ENCODE data around the gene KLHL3. TPM values are rescaled to one million over a fixed set of nuclear protein-coding genes. Genes with fewer than 3 reads are reported as not detected.

The KLHL3 gene
- total RNA-seq, 4 donors from 2014 or later, result 1.7 to 3.8 (median 3.1) TPM

DNA sequence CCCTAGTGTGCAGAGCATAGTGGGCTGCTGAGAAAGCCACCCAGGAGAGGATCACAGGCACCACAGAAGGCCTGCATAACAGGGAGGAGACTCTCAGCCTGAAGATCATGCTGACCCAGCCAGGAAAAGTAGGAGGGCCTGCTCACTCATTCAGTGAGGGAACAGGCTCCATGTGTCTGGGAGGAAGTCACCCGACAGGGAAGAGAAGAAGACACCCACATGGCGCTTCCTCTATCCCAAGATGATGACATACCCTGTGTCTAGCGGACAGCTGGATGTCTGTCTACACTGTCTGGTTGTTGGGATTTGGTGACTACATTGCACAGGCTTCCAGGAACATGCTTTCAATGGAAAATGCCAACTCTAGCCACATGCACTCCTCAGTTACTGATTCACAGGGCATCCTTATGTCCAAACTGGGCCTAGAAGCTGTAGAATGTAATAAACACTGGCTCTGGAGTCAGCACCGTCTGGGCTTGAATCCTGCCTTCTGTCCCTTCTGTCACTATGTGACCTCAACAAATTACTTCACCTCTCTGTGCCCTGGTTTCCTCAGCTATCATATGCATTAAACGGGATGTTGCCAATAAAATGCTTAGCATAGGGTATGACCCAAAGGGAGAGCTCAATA is 47.6 kb downstream of the KLHL3 start:
- WGBS, 2 donors, result 51 to 76% methylated on average over 5 of the region's 5 CpGs
- H3K9me3 ChIP-seq, result no peaks in the 10 kb centered on the region
- H3K27ac ChIP-seq, result no peak overlapping the region
- H3K4me1 ChIP-seq, result no peaks in the 10 kb centered on the region
- H3K36me3 ChIP-seq, result peaks cover 0 to 26% (median 0%) of the 10 kb centered on the region in 3 donors
- TF ChIP-seq, protein P1, sequence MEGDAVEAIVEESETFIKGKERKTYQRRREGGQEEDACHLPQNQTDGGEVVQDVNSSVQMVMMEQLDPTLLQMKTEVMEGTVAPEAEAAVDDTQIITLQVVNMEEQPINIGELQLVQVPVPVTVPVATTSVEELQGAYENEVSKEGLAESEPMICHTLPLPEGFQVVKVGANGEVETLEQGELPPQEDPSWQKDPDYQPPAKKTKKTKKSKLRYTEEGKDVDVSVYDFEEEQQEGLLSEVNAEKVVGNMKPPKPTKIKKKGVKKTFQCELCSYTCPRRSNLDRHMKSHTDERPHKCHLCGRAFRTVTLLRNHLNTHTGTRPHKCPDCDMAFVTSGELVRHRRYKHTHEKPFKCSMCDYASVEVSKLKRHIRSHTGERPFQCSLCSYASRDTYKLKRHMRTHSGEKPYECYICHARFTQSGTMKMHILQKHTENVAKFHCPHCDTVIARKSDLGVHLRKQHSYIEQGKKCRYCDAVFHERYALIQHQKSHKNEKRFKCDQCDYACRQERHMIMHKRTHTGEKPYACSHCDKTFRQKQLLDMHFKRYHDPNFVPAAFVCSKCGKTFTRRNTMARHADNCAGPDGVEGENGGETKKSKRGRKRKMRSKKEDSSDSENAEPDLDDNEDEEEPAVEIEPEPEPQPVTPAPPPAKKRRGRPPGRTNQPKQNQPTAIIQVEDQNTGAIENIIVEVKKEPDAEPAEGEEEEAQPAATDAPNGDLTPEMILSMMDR (IDR thresholded peaks at IDR 0.05), result no peak
- no peak for TF ChIP-seq POLR2A (IDR thresholded peaks at IDR 0.05)
- intact Hi-C loops (cut with DNase I), result no loop called here
- no peaks in the 10 kb centered on the region for H3K27me3 ChIP-seq
- DNase-seq, result no peak
- H3K4me3 ChIP-seq, result no peak overlapping the region

DNA sequence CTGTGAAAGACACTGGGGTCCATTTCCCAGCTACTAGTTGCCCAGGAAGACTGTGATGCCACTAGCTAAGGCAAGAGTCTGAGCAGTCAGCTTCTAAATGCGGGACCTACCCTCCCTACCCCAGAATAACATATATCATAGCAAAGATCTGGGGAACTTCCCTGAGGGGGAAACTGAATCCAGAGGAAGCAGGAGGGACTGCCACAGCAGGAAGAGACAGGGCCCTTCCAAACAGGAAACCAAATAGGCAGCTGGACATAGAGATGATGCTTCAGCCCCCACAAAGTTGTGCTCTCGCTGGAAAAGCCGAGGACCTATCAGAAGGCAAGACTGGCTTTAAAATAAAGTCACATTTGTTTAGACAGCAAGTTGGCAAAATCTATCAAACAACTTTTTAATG is 51.1 kb downstream of the KLHL3 start:
- 65 to 89% methylated on average over 3 of the region's 3 CpGs for WGBS, 2 donors
- no peak overlapping the region for H3K4me3 ChIP-seq

DNA sequence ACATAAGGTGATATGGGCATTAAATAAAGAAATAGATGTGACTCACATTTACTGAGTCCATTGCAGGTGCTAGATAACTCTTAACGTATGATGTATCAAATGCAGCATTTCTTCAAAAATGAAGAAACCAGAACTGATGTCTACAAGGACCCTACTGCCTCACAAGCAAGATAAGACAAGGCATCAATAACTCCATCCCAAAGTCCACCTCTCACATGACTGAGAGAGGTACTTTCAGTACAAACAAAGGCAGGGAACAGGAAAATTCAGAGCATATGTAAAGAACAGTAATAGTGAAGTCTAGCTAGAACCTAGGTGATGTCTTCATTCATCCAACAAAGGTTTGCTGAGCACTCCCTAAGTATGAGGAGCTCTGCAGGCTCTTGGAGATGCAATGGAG is 54.7 kb downstream of the KLHL3 start:
- intact Hi-C loops (cut with DNase I), result no loop called here
- Histone ChIP-seq H3K27ac (no peak overlapping the region), H3K36me3 (peaks cover 0 to 23% (median 0%) of the 10 kb centered on the region in 3 donors), H3K4me1 (no peaks in the 10 kb centered on the region), H3K9me3 (no peaks in the 10 kb centered on the region), H3K4me3 (no peak overlapping the region), H3K27me3 (no peaks in the 10 kb centered on the region)
- TF ChIP-seq, protein P1 (IDR thresholded peaks at IDR 0.05), result no peak
- TF ChIP-seq POLR2A (IDR thresholded peaks at IDR 0.05), result no peak
- 100% methylated on average over 1 of the region's 1 CpG for WGBS, 2 donors
- DNase-seq, result no peak

More for the DNA sequence above, 51.1 kb downstream of the KLHL3 start:
- DNase-seq, result no peak
- intact Hi-C loops (cut with DNase I), result no loop called here
- Histone ChIP-seq H3K36me3 (peaks cover 0 to 18% (median 0%) of the 10 kb centered on the region in 3 donors), H3K27me3 (no peaks in the 10 kb centered on the region), H3K4me1 (no peaks in the 10 kb centered on the region), H3K27ac (no peak overlapping the region), H3K9me3 (no peaks in the 10 kb centered on the region)
- TF ChIP-seq, protein P1 (IDR thresholded peaks at IDR 0.05), result no peak
- no peak for TF ChIP-seq POLR2A (IDR thresholded peaks at IDR 0.05)

DNA sequence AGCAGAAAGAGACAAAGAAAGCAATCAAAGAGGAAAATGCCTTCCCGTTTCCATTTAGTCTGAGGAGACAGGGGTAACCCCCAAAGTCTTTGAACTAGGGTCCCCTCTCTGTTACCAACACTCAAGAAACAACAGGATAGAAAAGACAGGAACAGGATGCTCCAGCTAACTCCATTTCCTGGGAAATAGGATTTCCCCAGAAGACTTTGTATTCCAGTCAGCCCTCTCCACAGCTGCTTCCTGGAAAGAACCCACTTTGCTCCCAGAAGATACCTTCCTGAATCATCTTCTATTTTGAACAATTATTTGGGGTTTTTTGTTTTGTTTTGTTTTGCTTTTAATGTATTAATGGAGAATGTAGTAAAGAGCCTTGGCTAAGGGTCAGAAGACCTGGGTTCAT is 56.0 kb downstream of the KLHL3 start:
- intact Hi-C loops (cut with DNase I), result no loop called here
- DNase-seq, result no peak
- Histone ChIP-seq H3K36me3 (peaks cover 0 to 23% (median 0%) of the 10 kb centered on the region in 3 donors), H3K27ac (no peak overlapping the region), H3K9me3 (no peaks in the 10 kb centered on the region), H3K4me3 (no peak overlapping the region), H3K4me1 (no peaks in the 10 kb centered on the region), H3K27me3 (no peaks in the 10 kb centered on the region)
- 69 to 100% methylated on average over 1 of the region's 1 CpG for WGBS, 2 donors
- TF ChIP-seq, protein P1 (IDR thresholded peaks at IDR 0.05), result no peak
- TF ChIP-seq POLR2A (IDR thresholded peaks at IDR 0.05), result no peak

DNA sequence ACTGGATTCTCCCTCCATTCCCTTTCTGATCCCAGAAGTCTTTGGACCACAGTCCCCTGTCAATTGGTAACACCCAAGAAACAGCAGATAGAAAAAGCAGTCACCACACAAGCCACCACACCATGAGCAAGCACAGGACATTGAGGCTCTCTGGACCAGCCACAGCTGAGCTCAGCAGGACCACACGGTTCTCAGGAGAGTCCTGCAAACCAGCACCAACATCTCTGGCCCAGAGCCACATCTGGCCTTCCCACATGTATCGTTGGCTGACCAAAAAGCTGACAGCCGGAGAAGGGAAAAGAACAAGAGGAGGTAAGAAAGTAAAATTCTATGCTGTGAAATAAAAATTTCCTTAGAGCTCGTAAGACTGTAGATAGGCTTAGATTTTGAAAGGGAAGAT is 56.7 kb downstream of the KLHL3 start:
- H3K36me3 ChIP-seq, result peaks cover 0 to 16% (median 0%) of the 10 kb centered on the region in 3 donors
- no peaks in the 10 kb centered on the region for H3K27me3 ChIP-seq
- H3K27ac ChIP-seq, result peak overlapping the region in 2 of 4 donors; percentile 15 to 50
- no peak overlapping the region for H3K4me3 ChIP-seq
- H3K9me3 ChIP-seq, result no peaks in the 10 kb centered on the region
- no peaks in the 10 kb centered on the region for H3K4me1 ChIP-seq
- DNase-seq, result no peak
- WGBS, 2 donors, result 70 to 79% methylated on average over 3 to 4 of the region's 4 CpGs
- intact Hi-C loops (cut with DNase I), result no loop called here
- TF ChIP-seq POLR2A (IDR thresholded peaks at IDR 0.05), result no peak
- TF ChIP-seq, protein P1 (IDR thresholded peaks at IDR 0.05), result no peak

Measured in esophagus squamous epithelium (tissue), 5 donors.